MCF 10A (cell line): Measurements from ENCODE around the gene C1orf50. TPM values are rescaled to one million over a fixed set of nuclear protein-coding genes. Genes with fewer than 3 reads are reported as not detected.

Experiments
- BruUV-seq: library from RNA; stranded (reverse); fragments of 400-500 nt; replicated peaks from 2 replicates; lab custom pipeline; 2021; lab: Mats Ljungman, UMichigan
- CTCF ChIA-PET: fragments of 300-600 bp; sonication (Branson Sonifier 250); formaldehyde crosslinking; extraction: SDS; loops from one replicate; lab custom pipeline; 2021; ENCODE audit warnings: antibody characterized with exemption, inconsistent platforms; lab: Yijun Ruan, JAX
- POLR2A ChIA-PET: fragments of 300-600, 350-650 bp; sonication (Branson Sonifier 250); formaldehyde crosslinking; extraction: SDS; loops from one replicate; lab custom pipeline; 2020; ENCODE audit warnings: antibody characterized with exemption, inconsistent platforms; lab: Yijun Ruan, JAX
- DNase-seq: peaks from one replicate; pipeline ENCODE4 v3.0.0-alpha.2; 2018; ENCODE audit not compliant: unreplicated experiment
- H3K27ac Mint-ChIP-seq: one replicate; pipeline ENCODE4 v1.8.0; 2022; ENCODE audit warnings: mild to moderate bottlenecking, low read depth, mixed read lengths; ENCODE audit not compliant: unreplicated experiment
- H3K27me3 Mint-ChIP-seq: one replicate; pipeline ENCODE4 v1.8.0; 2022; ENCODE audit warnings: mixed read lengths; ENCODE audit not compliant: insufficient read depth, unreplicated experiment
- H3K36me3 Mint-ChIP-seq: one replicate; pipeline ENCODE4 v1.8.0; 2022; ENCODE audit warnings: mild to moderate bottlenecking, moderate library complexity, mixed read lengths; ENCODE audit not compliant: insufficient read depth, unreplicated experiment
- H3K4me1 Mint-ChIP-seq: one replicate; pipeline ENCODE4 v1.8.0; 2022; ENCODE audit warnings: mixed read lengths; ENCODE audit not compliant: insufficient read depth, unreplicated experiment
- H3K4me3 Mint-ChIP-seq: one replicate; pipeline ENCODE4 v1.8.0; 2022; ENCODE audit warnings: mild to moderate bottlenecking, moderate library complexity, mixed read lengths; ENCODE audit not compliant: unreplicated experiment
- H3K9me3 Mint-ChIP-seq: one replicate; pipeline ENCODE4 v1.8.0; 2022; ENCODE audit warnings: mixed read lengths; ENCODE audit not compliant: unreplicated experiment
- intact Hi-C: fragments of 100-400 bp; cut with micrococcal nuclease; formaldehyde crosslinking; loops from 2 replicates; pipeline ENCODE4 v1.14.1; 2022
- total RNA-seq: library from RNA; stranded (reverse); gene quantifications from 2 replicates; pipeline ENCODE4 v1.2.3, GENCODE V29; 2022
- TF ChIP-seq, protein P1 (sequence below): fragments of 200-600 bp; IDR thresholded peaks from one replicate; pipeline ENCODE4 v1.8.0; 2022; ENCODE audit warnings: antibody characterized with exemption, mild to moderate bottlenecking; ENCODE audit not compliant: unreplicated experiment

Gene C1orf50
- total RNA-seq, 1 experiment from 2014 or later = 11.7 TPM

DNA sequence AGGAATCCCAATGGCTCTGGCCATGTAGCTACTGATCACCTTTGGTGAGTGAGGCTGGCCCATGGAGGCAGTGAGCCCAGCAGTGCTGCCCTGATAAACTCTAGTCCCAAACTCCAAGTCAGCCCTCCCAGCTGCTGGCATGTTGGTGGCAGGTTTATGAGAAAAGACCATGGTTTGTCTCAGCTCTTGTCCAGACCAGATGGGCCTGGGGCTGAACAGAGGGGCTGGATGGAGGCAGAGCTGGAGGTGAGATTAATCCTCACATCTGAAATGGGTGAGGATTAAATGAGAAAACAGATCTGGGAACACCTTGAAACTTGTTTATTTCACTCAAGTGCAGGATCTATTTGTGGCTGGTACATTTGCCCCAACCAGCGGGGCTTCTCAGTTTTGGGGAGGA is 21.0 kb downstream of the C1orf50 start:
- Mint-ChIP-seq H3K4me1 (peaks cover 10% of the 10 kb centered on the region), H3K27me3 (no peaks in the 10 kb centered on the region), H3K4me3 (no peak overlapping the region), H3K36me3 (peaks cover 9% of the 10 kb centered on the region), H3K27ac (no peak overlapping the region), H3K9me3 (no peaks in the 10 kb centered on the region)
- ChIA-PET POLR2A (interaction anchor here (0.7 kb wide), 1 partner anchor 20 kb away, joined by 3 read pairs; no protein-coding TSS in a partner anchor), CTCF (interaction anchor here (0.7 kb wide), 1 partner anchor 109 kb away, joined by 3 read pairs; no protein-coding TSS in a partner anchor)
- TF ChIP-seq, protein P1, sequence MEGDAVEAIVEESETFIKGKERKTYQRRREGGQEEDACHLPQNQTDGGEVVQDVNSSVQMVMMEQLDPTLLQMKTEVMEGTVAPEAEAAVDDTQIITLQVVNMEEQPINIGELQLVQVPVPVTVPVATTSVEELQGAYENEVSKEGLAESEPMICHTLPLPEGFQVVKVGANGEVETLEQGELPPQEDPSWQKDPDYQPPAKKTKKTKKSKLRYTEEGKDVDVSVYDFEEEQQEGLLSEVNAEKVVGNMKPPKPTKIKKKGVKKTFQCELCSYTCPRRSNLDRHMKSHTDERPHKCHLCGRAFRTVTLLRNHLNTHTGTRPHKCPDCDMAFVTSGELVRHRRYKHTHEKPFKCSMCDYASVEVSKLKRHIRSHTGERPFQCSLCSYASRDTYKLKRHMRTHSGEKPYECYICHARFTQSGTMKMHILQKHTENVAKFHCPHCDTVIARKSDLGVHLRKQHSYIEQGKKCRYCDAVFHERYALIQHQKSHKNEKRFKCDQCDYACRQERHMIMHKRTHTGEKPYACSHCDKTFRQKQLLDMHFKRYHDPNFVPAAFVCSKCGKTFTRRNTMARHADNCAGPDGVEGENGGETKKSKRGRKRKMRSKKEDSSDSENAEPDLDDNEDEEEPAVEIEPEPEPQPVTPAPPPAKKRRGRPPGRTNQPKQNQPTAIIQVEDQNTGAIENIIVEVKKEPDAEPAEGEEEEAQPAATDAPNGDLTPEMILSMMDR = no peak
- BruUV-seq = no TSS peak
- no peak for DNase-seq
- intact Hi-C loops = no loop called here

DNA sequence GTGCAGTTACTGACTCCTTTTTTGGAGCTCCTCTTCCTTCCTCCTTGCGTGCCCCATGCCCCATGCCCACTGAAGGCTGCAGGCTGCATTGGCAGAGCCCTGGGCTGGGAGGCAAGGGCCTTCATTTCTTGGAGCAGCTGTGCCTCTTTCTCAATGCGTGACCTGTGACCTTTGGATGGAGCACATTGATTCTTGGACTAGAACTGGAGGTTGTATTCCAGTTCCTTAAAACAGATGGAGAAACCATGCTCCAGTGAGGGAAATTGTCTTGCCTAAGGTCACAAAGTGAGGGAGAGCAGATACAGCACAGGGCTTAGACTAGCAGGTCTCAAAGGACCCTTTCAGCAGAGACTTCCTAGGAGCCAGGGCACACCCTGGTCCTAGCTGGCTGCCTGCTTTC is 26.8 kb downstream of the C1orf50 start:
- intact Hi-C loops = no loop called here
- no peak for DNase-seq
- Mint-ChIP-seq H3K27ac (no peak overlapping the region), H3K36me3 (no peaks in the 10 kb centered on the region), H3K9me3 (no peaks in the 10 kb centered on the region), H3K4me1 (no peaks in the 10 kb centered on the region), H3K4me3 (no peak overlapping the region), H3K27me3 (no peaks in the 10 kb centered on the region)
- BruUV-seq = no TSS peak
- TF ChIP-seq, protein P1 = no peak
- ChIA-PET POLR2A (interaction anchor here (0.6 kb wide), 1 partner anchor 154 kb away, joined by 3 read pairs; no protein-coding TSS in a partner anchor), CTCF (interaction anchor here (0.7 kb wide), 1 partner anchor 23 kb away, joined by 3 read pairs; no protein-coding TSS in a partner anchor)

DNA sequence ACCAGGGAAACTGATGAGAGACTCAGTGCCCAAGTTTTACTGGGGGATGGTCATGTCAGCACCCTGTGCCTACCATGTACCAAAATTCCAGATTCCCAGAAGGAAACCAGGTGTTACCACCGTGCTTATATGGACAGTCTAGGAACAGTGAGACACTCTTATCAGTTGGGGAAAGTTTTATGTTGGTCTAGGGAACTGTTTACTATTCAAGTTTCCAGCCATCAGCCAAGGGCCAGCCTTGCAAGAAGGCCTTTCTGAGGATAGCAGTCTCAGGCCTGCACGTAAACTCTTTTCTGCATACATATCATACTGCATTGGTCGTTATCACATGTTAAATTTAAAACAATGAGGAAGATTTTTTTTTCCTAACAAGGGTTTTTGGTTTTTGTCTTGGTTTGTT is 30.4 kb downstream of the C1orf50 start:
- no TSS peak for BruUV-seq
- no peaks in the 10 kb centered on the region for H3K4me1 Mint-ChIP-seq
- ChIA-PET CTCF (no interaction called here), POLR2A (no interaction called here)
- H3K27me3 Mint-ChIP-seq = no peaks in the 10 kb centered on the region
- no peak overlapping the region for H3K4me3 Mint-ChIP-seq
- H3K36me3 Mint-ChIP-seq = no peaks in the 10 kb centered on the region
- TF ChIP-seq, protein P1 = no peak
- H3K9me3 Mint-ChIP-seq = no peaks in the 10 kb centered on the region
- no peak for DNase-seq
- H3K27ac Mint-ChIP-seq = no peak overlapping the region
- intact Hi-C loops = no loop called here

DNA sequence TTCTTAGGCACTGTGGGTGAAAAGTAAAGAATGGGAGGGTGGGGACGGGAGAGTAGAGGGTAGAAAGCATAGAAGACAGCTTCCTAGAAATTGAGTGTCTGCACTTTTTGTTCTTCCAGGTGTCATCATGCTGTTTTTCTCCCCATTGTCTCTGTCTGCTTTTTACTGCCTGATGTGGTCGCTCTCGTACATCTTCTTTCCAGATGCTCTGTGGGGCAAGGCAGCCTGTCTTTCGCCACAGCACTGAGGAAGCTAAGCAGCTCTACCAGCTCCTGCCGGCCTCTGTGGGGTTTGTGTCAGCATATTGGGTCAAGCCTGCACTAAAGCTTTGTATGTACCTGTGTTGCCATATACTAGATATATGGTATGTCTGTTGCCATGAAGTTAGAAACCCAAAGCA is 30.9 kb downstream of the C1orf50 start:
- no peaks in the 10 kb centered on the region for H3K27me3 Mint-ChIP-seq
- ChIA-PET POLR2A (no interaction called here), CTCF (no interaction called here)
- no peaks in the 10 kb centered on the region for H3K36me3 Mint-ChIP-seq
- BruUV-seq = no TSS peak
- no peak for DNase-seq
- H3K4me3 Mint-ChIP-seq = no peak overlapping the region
- no peaks in the 10 kb centered on the region for H3K9me3 Mint-ChIP-seq
- no peak overlapping the region for H3K27ac Mint-ChIP-seq
- H3K4me1 Mint-ChIP-seq = no peaks in the 10 kb centered on the region
- intact Hi-C loops = no loop called here
- TF ChIP-seq, protein P1 = no peak
